B cell (primary cell): ENCODE results near the gene MAPK1. TPM values are rescaled to one million over a fixed set of nuclear protein-coding genes. Genes with fewer than 3 reads are reported as not detected.
"Not testable (repeated sequence)": the region's sequence is repeated elsewhere in the genome, so short reads cannot be mapped to it uniquely, and the experiment has no call there.

ENCODE experiments used
- ATAC-seq: fragments of 200-7000 bp; cut with Tn5 transposase; one replicate; pipeline ENCODE4 v1.10.0; 2021; ENCODE audit warnings: low read depth, mild to moderate bottlenecking, moderate number of reproducible peaks, moderate library complexity
- CTCF ChIA-PET: fragments of 350-600 bp; sonication (Branson Sonifier 250); formaldehyde crosslinking; loops from one replicate; lab custom pipeline; 2021; ENCODE audit warnings: antibody characterized with exemption, inconsistent platforms; lab: Charles Lee
- POLR2A ChIA-PET: fragments of 350-600 bp; sonication (Branson Sonifier 250); formaldehyde crosslinking; loops from one replicate; lab custom pipeline; 2021; ENCODE audit warnings: antibody characterized with exemption; lab: Charles Lee
- DNase-seq: peaks from one replicate; pipeline ENCODE4 v3.0.0; 2013
- H2AFZ ChIP-seq: 2 replicates; pipeline ENCODE4 v1.6.1; 2012; ENCODE audit warnings: mild to moderate bottlenecking, low read depth, low read length; ENCODE audit not compliant: insufficient read depth, poor library complexity, severe bottlenecking
- H3K27ac ChIP-seq, 2 donors: 1 replicate in 1 of 2; 2 replicates in 1 of 2; pipeline ENCODE4 v1.5.1; 2012 to 2013; ENCODE audit warnings: low read length in 2 of 2, mild to moderate bottlenecking in 2 of 2, moderate library complexity in 1 of 2
- H3K27me3 ChIP-seq, 4 experiments: fragments of 200-600 bp in 1 of 4; sonication (generic) in 1 of 4; replicated peaks in 1 of 4; 1 replicate in 2 of 4; 2 replicates in 2 of 4; pipeline versions ENCODE4 v1.6.1 to v1.7.0; 2013 to 2016; ENCODE audit warnings: low read length in 3 of 4, mild to moderate bottlenecking in 2 of 4, mixed read lengths in 1 of 4, moderate library complexity in 1 of 4; ENCODE audit not compliant: insufficient read depth in 4 of 4, control insufficient read depth in 3 of 4; ENCODE audit errors: control extremely low read depth in 1 of 4
- H3K36me3 ChIP-seq, 2 experiments: replicated peaks in 1 of 2; 1 replicate in 1 of 2; 2 replicates in 1 of 2; pipeline versions ENCODE4 v1.6.1 to v1.7.1; 2013; ENCODE audit warnings: low read length in 1 of 2; ENCODE audit not compliant: insufficient read depth in 2 of 2, control insufficient read depth in 1 of 2; ENCODE audit errors: control extremely low read depth in 1 of 2, extremely low read depth in 1 of 2
- H3K4me1 ChIP-seq, 2 donors: fragments of 200-600 bp in 1 of 2; sonication (generic) in 1 of 2; 1 replicate in 1 of 2; 2 replicates in 1 of 2; pipeline versions ENCODE4 v1.5.1 to v1.6.1; 2013 to 2017; ENCODE audit warnings: low read length in 2 of 2; ENCODE audit not compliant: control insufficient read depth in 2 of 2, insufficient read depth in 2 of 2
- H3K4me2 ChIP-seq: replicated peaks from 2 replicates; pipeline ENCODE3; 2012; ENCODE audit warnings: mild to moderate bottlenecking, low read depth, low read length; ENCODE audit not compliant: poor library complexity, severe bottlenecking
- H3K4me3 ChIP-seq, 5 experiments: fragments of 200-600 bp in 1 of 5; sonication (generic) in 1 of 5; 1 replicate in 3 of 5; 2 replicates in 2 of 5; pipeline versions ENCODE4 v1.5.1 to v1.7.0; 2011 to 2016; ENCODE audit warnings: low read length in 4 of 5, mild to moderate bottlenecking in 4 of 5, low read depth in 2 of 5, control low read depth in 1 of 5, moderate library complexity in 1 of 5; ENCODE audit not compliant: insufficient read depth in 1 of 5; ENCODE audit errors: control extremely low read depth in 1 of 5, extremely low read depth in 1 of 5
- H3K79me2 ChIP-seq: fragments of 200-600 bp; sonication (generic); one replicate; pipeline ENCODE4 v1.6.0; 2016; ENCODE audit warnings: low read length; ENCODE audit not compliant: control insufficient read depth, insufficient read depth
- H3K9ac ChIP-seq: fragments of 200-600 bp; sonication (generic); 2 replicates; pipeline ENCODE4 v1.6.1; 2017; ENCODE audit warnings: mild to moderate bottlenecking, low read length, moderate library complexity
- H3K9me3 ChIP-seq, 3 donors: one replicate each; pipeline versions ENCODE4 v1.6.1 to v1.7.1; 2013; ENCODE audit warnings: low read length in 2 of 3; ENCODE audit not compliant: control insufficient read depth in 2 of 3, insufficient read depth in 1 of 3; ENCODE audit errors: control extremely low read depth in 1 of 3
- H4K20me1 ChIP-seq: 2 replicates; pipeline ENCODE4 v1.6.0; 2012; ENCODE audit warnings: mild to moderate bottlenecking, low read length; ENCODE audit not compliant: insufficient read depth, control insufficient read depth, poor library complexity, severe bottlenecking
- H3K27ac Mint-ChIP-seq: one replicate; pipeline ENCODE4 v1.8.0; 2021; ENCODE audit warnings: mixed read lengths
- H3K27me3 Mint-ChIP-seq: one replicate; pipeline ENCODE4 v1.8.0; 2021; ENCODE audit warnings: mixed read lengths
- H3K4me1 Mint-ChIP-seq: one replicate; pipeline ENCODE4 v1.8.0; 2021; ENCODE audit warnings: mixed read lengths
- H3K4me3 Mint-ChIP-seq: one replicate; pipeline ENCODE4 v1.8.0; 2021; ENCODE audit warnings: mixed read lengths
- H3K9me3 Mint-ChIP-seq: one replicate; pipeline ENCODE4 v1.8.0; 2022; ENCODE audit warnings: mixed read lengths; ENCODE audit not compliant: insufficient read depth
- CTCF ChIP-seq: fragments of 200-600 bp; IDR thresholded peaks from one replicate; pipeline ENCODE4 v1.8.0; 2022; ENCODE audit warnings: antibody characterized with exemption, mild to moderate bottlenecking
- EZH2 ChIP-seq: IDR thresholded peaks from 2 replicates; pipeline ENCODE4 v1.6.1; 2012; ENCODE audit warnings: borderline replicate concordance, low read depth, mild to moderate bottlenecking, moderate library complexity, low read length; ENCODE audit not compliant: insufficient read depth, poor library complexity, severe bottlenecking
- WGBS: methylation state at CpG from one replicate; pipeline ENCODE4 v1.1.5; 2013; ENCODE audit warnings: missing lambda C conversion rate; ENCODE audit not compliant: insufficient coverage; 5-methylcytosine and 5-hydroxymethylcytosine counted together
- intact Hi-C: fragments of 100-400 bp; cut with micrococcal nuclease; formaldehyde crosslinking; loops from one replicate; pipeline ENCODE4 v1.10.0; 2022
- polyA plus RNA-seq: library from polyadenylated mRNA; depleted of rRNA; stranded (reverse); fragments of >200 nt; gene quantifications from 2 replicates; pipeline ENCODE4 v1.2.3, GENCODE V29; 2012
- total RNA-seq, 2 donors: library from RNA; stranded (reverse); fragments of 120-200 nt in 1 of 2; gene quantifications; 1 replicate in 1 of 2; 2 replicates in 1 of 2; pipeline versions ENCODE4 v1.2.3 to v1.2.4, GENCODE V29; 2013 to 2022

MAPK1 gene
- total and polyA plus RNA-seq, 2 donors (not counting 1 experiment from before 2014, with no cell fraction given): 24.0 to 155 TPM

GRCh38 chr22:21873619-21874018 is 6.2 kb upstream of the MAPK1 start:
- ChIA-PET CTCF (interaction anchor here (1.3 kb wide), 1 partner anchor 64 kb away, joined by 5 read pairs; no protein-coding TSS in a partner anchor), POLR2A (no interaction called here)
- Mint-ChIP-seq H3K27me3 (no peaks in the 10 kb centered on the region), H3K4me3 (no peak overlapping the region), H3K4me1 (peaks cover 7% of the 10 kb centered on the region), H3K9me3 (no peaks in the 10 kb centered on the region), H3K27ac (no peak overlapping the region)
- intact Hi-C loops: no loop called here
- TF ChIP-seq EZH2: no peak
- TF ChIP-seq CTCF: no peak
- Histone ChIP-seq H3K27ac (no peak overlapping the region), H3K36me3 (no peaks in the 10 kb centered on the region), H3K4me3 (no peak overlapping the region), H3K9ac (no peak overlapping the region), H4K20me1 (no peaks in the 10 kb centered on the region), H3K4me1 (peaks cover 5% of the 10 kb centered on the region in 2 donors), H3K79me2 (peaks cover 10% of the 10 kb centered on the region), H3K9me3 (no peaks in the 10 kb centered on the region), H3K27me3 (no peaks in the 10 kb centered on the region), H3K4me2 (no peak overlapping the region), H2AFZ (no peak overlapping the region)
- DNase-seq: no peak
- no peak for ATAC-seq
- WGBS: 92% methylated on average over 5 of the region's 7 CpGs

GRCh38 chr22:21872741-21873140 is 5.3 kb upstream of the MAPK1 start:
- H3K27me3 ChIP-seq, ATAC-seq, H3K9me3 Mint-ChIP-seq, H3K27ac ChIP-seq, H3K9ac ChIP-seq, H3K4me3 ChIP-seq, H3K4me3 Mint-ChIP-seq, H3K36me3 ChIP-seq, H4K20me1 ChIP-seq, intact Hi-C loops, H2AFZ ChIP-seq, H3K27me3 Mint-ChIP-seq, POLR2A ChIA-PET, H3K9me3 ChIP-seq, DNase-seq, H3K4me2 ChIP-seq: not testable (repeated sequence)
- peaks cover 14% of the 10 kb centered on the region for H3K4me1 Mint-ChIP-seq
- WGBS: no CpG with 5 or more reads among the region's 4 CpGs
- peaks cover 10 to 13% of the 10 kb centered on the region in 2 donors for H3K4me1 ChIP-seq
- CTCF ChIA-PET: interaction anchor here (0.6 to 1.3 kb wide), 3 partner anchors 51 to 289 kb away, joined by 3 to 5 read pairs (median 3); no protein-coding TSS in a partner anchor
- H3K79me2 ChIP-seq: peaks cover 13% of the 10 kb centered on the region
- H3K27ac Mint-ChIP-seq: peak overlapping the region; percentile 20
